NCI-H460 (cell line): ENCODE measurements around the gene NLGN1. TPM values are rescaled to one million over a fixed set of nuclear protein-coding genes. Genes with fewer than 3 reads are reported as not detected.

Source experiments
- DNase-seq: peaks from one replicate; pipeline ENCODE4 v3.0.0-alpha.2; 2016; ENCODE audit warnings: low read depth; ENCODE audit errors: extremely low read depth
- total RNA-seq: library from RNA; depleted of rRNA; stranded (reverse); fragments of >200 nt; shearing (Covaris generic); gene quantifications from 2 replicates; pipeline ENCODE4 v1.2.3, GENCODE V29; 2014

NLGN1 gene
- total RNA-seq, 1 experiment from 2014 or later = 10.7 TPM

- DNase-seq = no peak
Observed at GRCh38 chr3:174046311-174046710, 648.8 kb downstream of the NLGN1 start.

- no peak for DNase-seq
Observed at GRCh38 chr3:174049472-174049871, 651.9 kb downstream of the NLGN1 start.

- DNase-seq = no peak
Observed at GRCh38 chr3:174051191-174051590, 653.6 kb downstream of the NLGN1 start.

GRCh38 chr3:174058804-174059203, 661.3 kb downstream of the NLGN1 start:
- no peak for DNase-seq

- DNase-seq = no peak
Observed at GRCh38 chr3:174060431-174060830, 662.9 kb downstream of the NLGN1 start.

GRCh38 chr3:174061162-174061561, 663.6 kb downstream of the NLGN1 start:
- no peak for DNase-seq

GRCh38 chr3:174061731-174062130, 664.2 kb downstream of the NLGN1 start:
- no peak for DNase-seq

GRCh38 chr3:174062923-174063322, 665.4 kb downstream of the NLGN1 start:
- DNase-seq = no peak

GRCh38 chr3:174068035-174068434, 670.5 kb downstream of the NLGN1 start:
- no peak for DNase-seq

GRCh38 chr3:174072675-174073074, 675.1 kb downstream of the NLGN1 start:
- no peak for DNase-seq

GRCh38 chr3:174083706-174084105, 686.2 kb downstream of the NLGN1 start:
- DNase-seq = no peak

- DNase-seq = no peak
Observed at GRCh38 chr3:174089592-174089991, 692.0 kb downstream of the NLGN1 start.

- no peak for DNase-seq
Observed at GRCh38 chr3:174094669-174095068, 697.1 kb downstream of the NLGN1 start.

GRCh38 chr3:174097686-174098085, 700.1 kb downstream of the NLGN1 start:
- no peak for DNase-seq

- DNase-seq = no peak
Observed at GRCh38 chr3:174098746-174099145, 701.2 kb downstream of the NLGN1 start.

- DNase-seq = no peak
Observed at GRCh38 chr3:174099724-174100123, 702.2 kb downstream of the NLGN1 start.

- DNase-seq = no peak
Observed at GRCh38 chr3:174100744-174101143, 703.2 kb downstream of the NLGN1 start.

- no peak for DNase-seq
Observed at GRCh38 chr3:174101244-174101643, 703.7 kb downstream of the NLGN1 start.

GRCh38 chr3:174102274-174102673, 704.7 kb downstream of the NLGN1 start:
- DNase-seq = no peak

- no peak for DNase-seq
Observed at GRCh38 chr3:174102866-174103265, 705.3 kb downstream of the NLGN1 start.

- no peak for DNase-seq
Observed at GRCh38 chr3:174110761-174111160, 713.2 kb downstream of the NLGN1 start.

- no peak for DNase-seq
Observed at GRCh38 chr3:174111776-174112175, 714.2 kb downstream of the NLGN1 start.

GRCh38 chr3:174116421-174116820, 718.9 kb downstream of the NLGN1 start:
- no peak for DNase-seq

- DNase-seq = no peak
Observed at GRCh38 chr3:174120997-174121396, 723.5 kb downstream of the NLGN1 start.
